Panc1 (cell line): ENCODE measurements around the gene CBLL1. TPM values are rescaled to one million over a fixed set of nuclear protein-coding genes. Genes with fewer than 3 reads are reported as not detected.

Experiments
- ATAC-seq: fragments of 200-7000 bp; cut with Tn5 transposase; 2 replicates; pipeline ENCODE4 v1.9.1; 2020; ENCODE audit warnings: mild to moderate bottlenecking, moderate library complexity
- BruUV-seq: library from RNA; stranded (reverse); fragments of 400-500 nt; replicated peaks from 2 replicates; lab custom pipeline; 2021; lab: Mats Ljungman, UMichigan
- CTCF ChIA-PET: fragments of 300-600 bp; sonication (Branson Sonifier 250); formaldehyde crosslinking; loops from one replicate; lab custom pipeline; 2022; ENCODE audit warnings: antibody characterized with exemption; lab: Charles Lee
- POLR2A ChIA-PET: fragments of 300-600 bp; sonication (Branson Sonifier 250); formaldehyde crosslinking; loops from one replicate; lab custom pipeline; 2022; ENCODE audit warnings: antibody characterized with exemption; lab: Charles Lee
- DNase-seq: peaks from one replicate; pipeline ENCODE4 v3.0.0-alpha.2; 2010; ENCODE audit warnings: low read depth, low spot score
- H3K27ac ChIP-seq: 2 replicates; pipeline ENCODE4 v1.5.1; 2011; ENCODE audit warnings: mild to moderate bottlenecking, low read length, inconsistent platforms
- H3K27me3 ChIP-seq: fragments of 200-500 bp; sonication (Bioruptor generic); 2 replicates; pipeline ENCODE4 v1.6.0; 2014; ENCODE audit warnings: low read length, inconsistent platforms; ENCODE audit not compliant: control insufficient read depth, insufficient read depth
- H3K36me3 ChIP-seq: fragments of 200-500 bp; sonication (Bioruptor generic); 2 replicates; pipeline ENCODE4 v1.5.1; 2014; ENCODE audit warnings: inconsistent platforms, mild to moderate bottlenecking, low read length, moderate library complexity; ENCODE audit not compliant: control insufficient read depth, insufficient read depth
- H3K4me1 ChIP-seq: 2 replicates; pipeline ENCODE4 v1.5.1; 2011; ENCODE audit warnings: inconsistent platforms, mild to moderate bottlenecking, low read length, moderate library complexity; ENCODE audit not compliant: control insufficient read depth, insufficient read depth
- H3K4me3 ChIP-seq, 2 experiments: 2 replicates each; pipeline ENCODE4 v1.5.1; 2011 to 2012; ENCODE audit warnings: low read depth in 2 of 2, low read length in 2 of 2, mild to moderate bottlenecking in 2 of 2, inconsistent platforms in 1 of 2, moderate library complexity in 1 of 2
- H3K9me3 ChIP-seq: fragments of 200-500 bp; sonication (Bioruptor generic); 2 replicates; pipeline ENCODE4 v1.5.1; 2014; ENCODE audit warnings: low read depth, mild to moderate bottlenecking, inconsistent platforms, low read length, moderate library complexity; ENCODE audit not compliant: control insufficient read depth, insufficient read depth
- POLR2AphosphoS5 ChIP-seq: IDR thresholded peaks from 2 replicates; pipeline ENCODE4 v1.6.1; 2012; ENCODE audit warnings: mild to moderate bottlenecking, low read depth, low read length, moderate library complexity
- SIN3A ChIP-seq: IDR thresholded peaks from 2 replicates; pipeline ENCODE4 v1.6.1; 2012; ENCODE audit warnings: low read depth, mild to moderate bottlenecking, low read length, moderate library complexity, borderline replicate concordance; ENCODE audit not compliant: insufficient read depth
- TCF7L2 ChIP-seq: IDR thresholded peaks from 2 replicates; pipeline ENCODE4 v1.6.1; 2011; ENCODE audit warnings: mild to moderate bottlenecking, low read depth, low read length, inconsistent platforms
- in situ Hi-C: cut with HindIII; loops from 2 replicates; pipeline ENCODE4 v1.10.0; 2016; ENCODE audit warnings: low sequenced_read_pairs, low pct_unique_long_range_greater_than_20kb
- intact Hi-C: fragments of 100-400 bp; cut with micrococcal nuclease; formaldehyde crosslinking; loops from one replicate; pipeline ENCODE4 v1.10.0; 2022; ENCODE audit not compliant: unreplicated experiment
- total RNA-seq: library from RNA; stranded (reverse); gene quantifications from one replicate; pipeline ENCODE4 v1.2.1, GENCODE V29; 2021; ENCODE audit not compliant: unreplicated experiment
- TF ChIP-seq, protein P1 (sequence below): fragments of 450-650 bp; IDR thresholded peaks from 2 replicates; pipeline ENCODE4 v1.5.1; 2017; ENCODE audit warnings: mild to moderate bottlenecking
- TF ChIP-seq, protein P2 (sequence below), 2 experiments: IDR thresholded peaks; 2 replicates each; pipeline ENCODE4 v1.6.1; 2011 to 2012; ENCODE audit warnings: low read depth in 2 of 2, control low read depth in 1 of 2, low read length in 1 of 2, mild to moderate bottlenecking in 1 of 2, moderate library complexity in 1 of 2; ENCODE audit not compliant: insufficient read depth in 1 of 2

CBLL1 gene
- total RNA-seq, 1 experiment from 2014 or later, result 34.7 TPM

GRCh38 chr7:107711301-107711700, 32.6 kb upstream of the CBLL1 start:
- H3K27ac ChIP-seq, result no peak overlapping the region
- no peak for DNase-seq
- intact Hi-C loops, result no loop called here
- TF ChIP-seq POLR2AphosphoS5 (no peak), SIN3A (no peak), TCF7L2 (no peak)
- TF ChIP-seq, protein P1, sequence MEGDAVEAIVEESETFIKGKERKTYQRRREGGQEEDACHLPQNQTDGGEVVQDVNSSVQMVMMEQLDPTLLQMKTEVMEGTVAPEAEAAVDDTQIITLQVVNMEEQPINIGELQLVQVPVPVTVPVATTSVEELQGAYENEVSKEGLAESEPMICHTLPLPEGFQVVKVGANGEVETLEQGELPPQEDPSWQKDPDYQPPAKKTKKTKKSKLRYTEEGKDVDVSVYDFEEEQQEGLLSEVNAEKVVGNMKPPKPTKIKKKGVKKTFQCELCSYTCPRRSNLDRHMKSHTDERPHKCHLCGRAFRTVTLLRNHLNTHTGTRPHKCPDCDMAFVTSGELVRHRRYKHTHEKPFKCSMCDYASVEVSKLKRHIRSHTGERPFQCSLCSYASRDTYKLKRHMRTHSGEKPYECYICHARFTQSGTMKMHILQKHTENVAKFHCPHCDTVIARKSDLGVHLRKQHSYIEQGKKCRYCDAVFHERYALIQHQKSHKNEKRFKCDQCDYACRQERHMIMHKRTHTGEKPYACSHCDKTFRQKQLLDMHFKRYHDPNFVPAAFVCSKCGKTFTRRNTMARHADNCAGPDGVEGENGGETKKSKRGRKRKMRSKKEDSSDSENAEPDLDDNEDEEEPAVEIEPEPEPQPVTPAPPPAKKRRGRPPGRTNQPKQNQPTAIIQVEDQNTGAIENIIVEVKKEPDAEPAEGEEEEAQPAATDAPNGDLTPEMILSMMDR, result no peak
- TF ChIP-seq, protein P2, sequence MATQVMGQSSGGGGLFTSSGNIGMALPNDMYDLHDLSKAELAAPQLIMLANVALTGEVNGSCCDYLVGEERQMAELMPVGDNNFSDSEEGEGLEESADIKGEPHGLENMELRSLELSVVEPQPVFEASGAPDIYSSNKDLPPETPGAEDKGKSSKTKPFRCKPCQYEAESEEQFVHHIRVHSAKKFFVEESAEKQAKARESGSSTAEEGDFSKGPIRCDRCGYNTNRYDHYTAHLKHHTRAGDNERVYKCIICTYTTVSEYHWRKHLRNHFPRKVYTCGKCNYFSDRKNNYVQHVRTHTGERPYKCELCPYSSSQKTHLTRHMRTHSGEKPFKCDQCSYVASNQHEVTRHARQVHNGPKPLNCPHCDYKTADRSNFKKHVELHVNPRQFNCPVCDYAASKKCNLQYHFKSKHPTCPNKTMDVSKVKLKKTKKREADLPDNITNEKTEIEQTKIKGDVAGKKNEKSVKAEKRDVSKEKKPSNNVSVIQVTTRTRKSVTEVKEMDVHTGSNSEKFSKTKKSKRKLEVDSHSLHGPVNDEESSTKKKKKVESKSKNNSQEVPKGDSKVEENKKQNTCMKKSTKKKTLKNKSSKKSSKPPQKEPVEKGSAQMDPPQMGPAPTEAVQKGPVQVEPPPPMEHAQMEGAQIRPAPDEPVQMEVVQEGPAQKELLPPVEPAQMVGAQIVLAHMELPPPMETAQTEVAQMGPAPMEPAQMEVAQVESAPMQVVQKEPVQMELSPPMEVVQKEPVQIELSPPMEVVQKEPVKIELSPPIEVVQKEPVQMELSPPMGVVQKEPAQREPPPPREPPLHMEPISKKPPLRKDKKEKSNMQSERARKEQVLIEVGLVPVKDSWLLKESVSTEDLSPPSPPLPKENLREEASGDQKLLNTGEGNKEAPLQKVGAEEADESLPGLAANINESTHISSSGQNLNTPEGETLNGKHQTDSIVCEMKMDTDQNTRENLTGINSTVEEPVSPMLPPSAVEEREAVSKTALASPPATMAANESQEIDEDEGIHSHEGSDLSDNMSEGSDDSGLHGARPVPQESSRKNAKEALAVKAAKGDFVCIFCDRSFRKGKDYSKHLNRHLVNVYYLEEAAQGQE (IDR thresholded peaks at IDR 0.05; ENCODE audit: insufficient read depth in 1 of 2, low read depth in 2 of 2, low read length in 1 of 2), result no peak
- H3K36me3 ChIP-seq, result no peaks in the 10 kb centered on the region
- CTCF ChIA-PET, result no interaction called here
- H3K4me1 ChIP-seq, result no peaks in the 10 kb centered on the region
- POLR2A ChIA-PET, result no interaction called here
- H3K4me3 ChIP-seq, result no peak overlapping the region
- no peak for ATAC-seq
- H3K27me3 ChIP-seq, result peaks cover 5% of the 10 kb centered on the region; the same call in 1 of the 2 replicates
- in situ Hi-C loops, result no loop called here
- H3K9me3 ChIP-seq, result no peaks in the 10 kb centered on the region
- no TSS peak for BruUV-seq

GRCh38 chr7:107712025-107712424, 31.9 kb upstream of the CBLL1 start:
- no peak overlapping the region for H3K4me3 ChIP-seq
- no TSS peak for BruUV-seq
- in situ Hi-C loops (no loop called here), intact Hi-C loops (no loop called here)
- POLR2A ChIA-PET, result no interaction called here
- no peak for DNase-seq
- H3K4me1 ChIP-seq, result no peaks in the 10 kb centered on the region
- CTCF ChIA-PET, result no interaction called here
- no peak overlapping the region for H3K27ac ChIP-seq
- no peaks in the 10 kb centered on the region for H3K9me3 ChIP-seq
- no peak for TF ChIP-seq TCF7L2
- TF ChIP-seq, protein P2 (IDR thresholded peaks at IDR 0.05; ENCODE audit: insufficient read depth in 1 of 2, low read depth in 2 of 2, low read length in 1 of 2), result no peak
- TF ChIP-seq SIN3A, result no peak
- TF ChIP-seq, protein P1, result no peak
- no peak for TF ChIP-seq POLR2AphosphoS5
- ATAC-seq, result no peak
- no peaks in the 10 kb centered on the region for H3K36me3 ChIP-seq
- H3K27me3 ChIP-seq, result peaks cover 5% of the 10 kb centered on the region; the same call in 1 of the 2 replicates
